NT2/D1 (cell line): ENCODE results near the gene MMP20.

Source experiments
- SUZ12 ChIP-seq: IDR thresholded peaks from 2 replicates; pipeline ENCODE4 v1.6.1; 2011; ENCODE audit not compliant: insufficient read length, insufficient read depth; ENCODE audit errors: extremely low read depth
- ZNF274 ChIP-seq: IDR thresholded peaks from 2 replicates; pipeline ENCODE4 v1.6.1; 2011; ENCODE audit warnings: mild to moderate bottlenecking, low read depth, low read length

DNA sequence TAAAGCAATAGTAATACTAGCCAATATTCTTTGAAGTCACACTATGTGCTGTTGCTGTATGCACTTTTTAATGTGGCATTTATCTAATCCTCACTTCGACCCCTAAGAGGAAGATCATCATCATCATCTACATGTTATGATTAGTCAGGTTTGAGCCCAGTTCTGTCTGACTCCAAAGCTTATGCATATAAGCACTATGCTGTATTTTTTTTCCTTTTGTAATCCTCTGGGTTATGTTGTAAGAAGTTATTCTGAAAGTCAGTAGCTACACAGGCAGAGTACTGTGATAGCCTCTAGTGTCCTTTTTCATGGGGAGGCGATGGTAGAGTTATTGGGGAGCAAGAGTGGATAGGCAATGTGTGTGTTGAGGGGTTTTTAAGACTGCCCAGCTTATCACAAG is 11.1 kb downstream of the MMP20 start:
- TF ChIP-seq ZNF274 = no peak
- no peak for TF ChIP-seq SUZ12
